NCI-H187 (cell line): Measurements from ENCODE around the gene KDM3B.
"Not testable (repeated sequence)": the region's sequence is repeated elsewhere in the genome, so short reads cannot be mapped to it uniquely, and the experiment has no call there.

Experiments
- DNase-seq, 2 experiments: peaks; one replicate each; lab custom pipeline; 2025; lab: John Stamatoyannopoulos, UW

Gene KDM3B

GRCh38 chr5:138402640-138403039 is 50.2 kb downstream of the KDM3B start:
- no peak for DNase-seq

GRCh38 chr5:138408023-138408422 is 55.5 kb downstream of the KDM3B start:
- no peak for DNase-seq

- not testable (repeated sequence) for DNase-seq
Measured at GRCh38 chr5:138410996-138411640, 58.6 kb downstream of the KDM3B start.

- no peak for DNase-seq
Measured at GRCh38 chr5:138418444-138418843, 66.0 kb downstream of the KDM3B start.

- DNase-seq: no peak
Measured at GRCh38 chr5:138425079-138425478, 72.6 kb downstream of the KDM3B start.

GRCh38 chr5:138435943-138436342 is 83.5 kb downstream of the KDM3B start:
- DNase-seq: no peak

GRCh38 chr5:138438003-138438723 is 85.7 kb downstream of the KDM3B start:
- DNase-seq: no peak

GRCh38 chr5:138438724-138439476 is 86.4 kb downstream of the KDM3B start, which contains the start of gene REEP2:
TSS of gene REEP2 (plus strand) at chr5:138439057. CDS start at chr5:138439209, 152 bp downstream.
- DNase-seq: peak in 1 of 2 experiments; percentile 15

- DNase-seq: no peak
Measured at GRCh38 chr5:138439477-138440158, 87.1 kb downstream of the KDM3B start.

- no peak for DNase-seq
Measured at GRCh38 chr5:138440159-138441073, 87.9 kb downstream of the KDM3B start.

GRCh38 chr5:138441221-138441620 is 88.7 kb downstream of the KDM3B start:
- DNase-seq: no peak

GRCh38 chr5:138444078-138444773 is 91.7 kb downstream of the KDM3B start:
- no peak for DNase-seq

- no peak for DNase-seq
Measured at GRCh38 chr5:138444774-138445546, 92.5 kb downstream of the KDM3B start.

- DNase-seq: no peak
Measured at GRCh38 chr5:138445547-138446271, 93.2 kb downstream of the KDM3B start.

GRCh38 chr5:138448070-138448469 is 95.6 kb downstream of the KDM3B start:
- no peak for DNase-seq

GRCh38 chr5:138448481-138449398 is 96.3 kb downstream of the KDM3B start:
- DNase-seq: peak; percentile 23 to 63

- peak; percentile 64 to 76 for DNase-seq
Measured at GRCh38 chr5:138449501-138450239, 97.2 kb downstream of the KDM3B start.
